Spleen (tissue), 7 donors: ENCODE results near the gene RPL34.

Source experiments
- CTCF ChIP-seq, 11 experiments: fragments of 200-600 bp in 7 of 11; fragments of 450-650 bp in 4 of 11; sonication (generic) in 4 of 11; IDR thresholded peaks in 8 of 11; conservative IDR thresholded peaks in 3 of 11; 1 replicate in 7 of 11; 2 replicates in 4 of 11; pipeline versions ENCODE4 v1.4.0 to v1.8.0; 2016 to 2021; ENCODE audit warnings: antibody characterized with exemption in 11 of 11, inconsistent platforms in 4 of 11, mild to moderate bottlenecking in 1 of 11
- POLR2A ChIP-seq, 3 donors: fragments of 450-650 bp; IDR thresholded peaks; one replicate each; pipeline ENCODE4 v1.5.1; 2017; ENCODE audit warnings: antibody characterized with exemption in 3 of 3, mild to moderate bottlenecking in 1 of 3
- POLR2AphosphoS5 ChIP-seq, 3 donors: sonication (generic); formaldehyde crosslinking; IDR thresholded peaks; one replicate each; pipeline ENCODE4 v1.5.1; 2017; ENCODE audit warnings: antibody characterized with exemption in 3 of 3
- donor health status: DM: no; HTN: no; CAD: no; lungs with moderate emphysema.
- donor health status: DM: no; HTN: no; CAD: no.
- donor health status: DM: no; HTN: no; CAD: no.

DNA sequence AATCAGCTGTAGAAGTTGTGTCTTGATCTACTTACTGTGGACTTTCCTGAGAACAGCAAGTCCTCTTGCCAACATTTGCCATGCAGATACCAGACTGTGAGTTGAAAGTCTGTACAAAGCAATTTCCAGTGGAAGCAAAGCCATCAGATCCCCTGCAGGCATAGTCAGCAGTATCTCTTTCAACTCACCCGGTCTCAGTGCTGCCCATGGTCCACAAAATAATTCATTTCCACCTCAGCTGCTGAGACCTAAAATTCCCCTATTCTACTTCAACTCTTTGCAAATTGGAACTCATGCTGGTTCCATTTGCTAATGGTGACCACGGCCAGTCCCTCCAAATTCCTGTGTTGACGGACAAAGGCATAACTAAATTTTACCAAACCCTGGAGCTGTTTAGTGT, 46.0 kb upstream of the RPL34 start:
- TF ChIP-seq CTCF (IDR thresholded peaks at IDR 0.05 in 8 of 11, conservative IDR thresholded peaks at IDR 0.05 in 3 of 11) (no peak), POLR2A (IDR thresholded peaks at IDR 0.05) (no peak), POLR2AphosphoS5 (IDR thresholded peaks at IDR 0.05) (no peak)
